NCI-H1436 treated with DMSO at 0.1 percent for 48 hours (cell line): ENCODE measurements around the gene RTN4IP1.
"Not testable (repeated sequence)": the region's sequence is repeated elsewhere in the genome, so short reads cannot be mapped to it uniquely, and the experiment has no call there.

Experiments used
- DNase-seq: peaks from one replicate; lab custom pipeline; 2025; lab: John Stamatoyannopoulos, UW

The RTN4IP1 gene

DNA sequence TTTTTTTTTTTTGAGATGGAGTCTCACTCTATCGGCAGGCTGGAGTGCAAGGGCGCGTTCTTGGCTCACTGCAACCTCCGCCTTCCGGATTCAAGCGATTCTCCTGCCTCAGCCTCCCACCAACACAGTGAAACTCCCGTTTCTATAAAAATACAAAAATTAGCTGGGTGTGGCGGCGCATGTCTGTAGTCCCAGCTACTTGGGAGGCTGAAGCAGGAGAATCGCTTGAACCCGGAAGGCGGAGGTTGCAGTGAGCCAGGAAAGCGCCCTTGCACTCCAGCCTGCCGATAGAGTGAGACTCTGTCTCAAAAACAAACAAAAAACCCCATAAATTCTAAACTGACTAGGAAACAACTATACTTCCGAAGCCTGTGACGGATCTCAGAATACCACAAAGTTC lies 1.5 kb downstream of the RTN4IP1 start:
- not testable (repeated sequence) for DNase-seq

DNA sequence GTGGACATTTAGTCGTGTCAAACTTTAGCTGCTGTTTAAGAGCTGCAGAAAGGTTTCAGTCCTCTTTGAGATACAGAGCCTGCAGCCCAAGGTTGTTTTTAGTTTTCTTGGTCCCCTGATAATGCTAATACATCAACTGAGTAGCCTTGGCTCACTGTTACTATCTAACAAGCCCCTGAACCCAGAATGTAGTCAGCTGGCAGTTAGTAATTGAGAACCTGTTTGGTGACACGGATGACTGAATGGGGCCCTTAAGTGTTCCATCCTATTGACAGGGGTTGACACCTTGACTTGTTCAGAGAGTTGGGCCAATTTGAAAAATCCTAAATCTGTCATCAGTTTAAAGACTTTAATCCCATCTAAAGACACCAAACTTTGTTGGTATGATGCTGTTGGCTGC lies 2.8 kb downstream of the RTN4IP1 start:
- no peak for DNase-seq

DNA sequence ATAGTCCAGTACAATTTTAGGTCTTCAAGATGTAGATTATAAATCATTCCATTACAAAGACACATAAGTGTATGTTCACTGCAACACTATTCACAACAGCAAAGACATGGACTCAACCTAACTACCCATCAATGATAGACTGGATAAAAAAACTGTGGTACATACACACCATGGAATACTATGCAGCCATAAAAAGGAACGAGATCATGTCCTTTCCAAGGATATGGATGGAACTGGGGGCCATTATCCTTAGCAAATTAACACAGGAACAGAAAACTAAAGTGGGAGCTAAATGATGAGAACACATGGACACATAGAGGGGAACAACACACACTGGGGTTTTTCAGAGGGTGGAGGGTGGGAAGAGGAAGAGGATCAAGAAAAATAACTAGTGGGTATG lies 6.3 kb downstream of the RTN4IP1 start:
- no peak for DNase-seq

DNA sequence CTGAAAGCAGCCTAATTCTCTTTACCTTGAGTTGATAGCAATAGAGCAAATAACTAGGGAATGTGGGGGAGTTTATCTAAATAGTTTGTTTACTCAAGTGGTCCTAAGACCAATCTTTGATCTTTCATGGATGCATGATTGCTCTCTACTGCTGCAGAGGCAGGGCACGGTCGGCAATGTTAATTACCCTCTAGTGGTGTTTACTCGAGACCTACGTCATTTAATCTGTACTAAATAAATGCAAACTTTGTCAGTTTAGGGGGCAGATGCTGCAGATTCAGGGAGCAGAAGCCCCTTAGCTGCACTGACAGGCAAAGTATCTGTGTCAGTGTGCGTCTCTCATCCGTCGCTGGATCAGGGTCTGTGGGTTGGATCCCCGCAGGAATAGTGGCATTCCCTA lies 6.9 kb downstream of the RTN4IP1 start:
- no peak for DNase-seq

DNA sequence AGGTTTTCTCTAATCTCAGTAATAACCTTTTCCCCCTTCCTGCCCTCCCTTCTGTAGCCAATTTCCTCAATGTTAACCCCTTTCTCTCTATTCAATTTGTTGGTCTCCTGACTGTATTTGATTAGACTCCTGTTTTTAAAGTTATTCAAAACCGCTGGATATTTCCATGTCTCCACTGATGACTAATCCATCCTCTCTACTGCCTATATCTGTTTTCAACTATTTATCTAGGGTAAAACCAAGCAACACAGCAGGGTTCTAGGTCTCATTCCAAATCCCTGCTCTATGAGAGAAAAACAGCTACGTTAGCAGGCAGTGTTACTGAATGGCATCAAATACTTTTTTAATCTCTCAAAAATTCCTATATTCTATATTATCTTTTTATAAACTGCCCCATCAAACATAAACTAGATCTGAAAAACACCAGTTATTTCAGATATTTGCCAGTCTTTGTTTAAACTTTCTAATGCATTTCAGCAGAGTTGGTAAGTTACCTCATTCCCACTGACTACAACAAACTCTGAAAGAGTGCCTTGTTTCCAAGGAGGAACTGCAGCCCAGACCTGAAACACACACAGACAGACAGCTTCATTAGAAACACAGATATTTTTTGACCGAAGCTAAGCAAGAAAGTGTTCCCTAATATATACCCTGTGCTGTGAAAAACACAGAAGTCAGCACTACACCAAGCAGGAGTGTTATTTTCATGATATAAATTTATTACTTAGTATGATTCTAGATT lies 8.2 kb downstream of the RTN4IP1 start:
- DNase-seq, result no peak

DNA sequence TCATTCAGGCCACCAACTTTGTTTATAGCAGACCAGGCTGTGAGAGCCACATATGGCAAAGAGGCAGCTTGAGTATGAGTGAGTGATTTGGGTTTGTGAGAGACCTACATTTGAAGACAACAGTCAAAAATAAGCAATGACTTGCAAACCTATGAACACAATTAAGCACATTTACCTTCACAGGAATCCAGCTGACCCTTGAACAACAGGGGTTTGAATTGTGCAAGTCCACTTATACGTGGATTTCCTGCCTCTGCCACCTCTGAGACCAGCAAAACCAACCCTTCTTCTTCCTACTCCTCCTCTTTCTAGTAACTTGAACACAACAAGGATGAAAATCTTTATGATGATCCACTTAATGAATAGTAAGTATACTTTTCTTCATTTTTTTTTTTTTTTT lies 10.1 kb downstream of the RTN4IP1 start:
- DNase-seq, result no peak

DNA sequence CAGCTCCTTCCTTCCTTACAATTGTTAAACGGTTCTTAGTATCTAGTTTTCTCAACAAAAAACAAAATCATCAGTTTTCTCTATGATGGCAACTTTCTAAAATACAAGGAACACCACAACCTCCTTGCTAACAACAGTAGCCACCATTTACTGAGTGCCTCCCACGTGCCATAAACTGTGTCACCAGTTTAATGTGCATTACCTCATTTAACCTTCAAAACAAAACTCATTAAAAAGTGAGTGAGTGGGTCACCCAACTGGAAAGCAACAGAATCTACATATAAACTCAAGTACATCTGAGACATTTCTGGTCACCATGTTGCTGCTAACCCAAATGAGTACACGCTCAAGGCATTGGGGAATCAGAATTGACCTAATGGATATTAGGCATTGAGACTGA lies 11.0 kb downstream of the RTN4IP1 start:
- DNase-seq, result no peak

DNA sequence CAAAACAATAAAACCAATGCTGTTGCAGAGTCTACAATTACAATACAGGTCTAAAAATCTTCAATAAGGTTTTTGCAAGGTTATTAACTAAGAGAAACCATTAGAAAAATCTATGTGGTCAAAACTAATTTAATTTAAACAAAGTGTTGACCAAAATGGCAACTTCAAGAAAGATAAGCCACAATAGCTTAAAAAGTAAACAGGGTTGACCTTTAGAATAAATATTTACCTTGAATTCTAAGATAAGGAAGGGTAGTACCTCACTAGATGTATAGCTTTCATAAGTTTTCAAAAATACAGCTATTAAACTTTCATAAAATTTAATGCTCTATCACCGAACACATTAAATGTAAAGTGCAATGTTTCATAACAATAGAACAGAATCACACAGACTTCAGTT lies 11.4 kb downstream of the RTN4IP1 start:
- no peak for DNase-seq

DNA sequence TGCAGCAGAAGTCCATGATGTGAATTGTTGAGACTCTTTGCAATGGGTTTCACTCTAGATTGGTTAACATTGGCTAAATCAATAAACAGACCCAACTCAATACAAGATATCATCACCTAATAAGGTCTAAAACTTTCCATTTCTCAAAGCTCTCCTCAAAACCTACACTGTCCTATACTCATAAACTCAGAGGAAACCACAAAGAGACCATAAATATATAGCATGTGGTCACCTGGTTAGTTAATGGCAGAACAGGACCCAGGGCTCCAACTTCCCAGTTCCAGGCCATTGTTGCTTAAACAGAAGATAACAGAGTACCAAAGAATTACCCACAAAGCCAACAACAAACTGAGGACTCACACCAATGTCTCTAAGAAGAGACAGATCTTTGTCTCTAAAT lies 12.0 kb downstream of the RTN4IP1 start:
- DNase-seq, result no peak

DNA sequence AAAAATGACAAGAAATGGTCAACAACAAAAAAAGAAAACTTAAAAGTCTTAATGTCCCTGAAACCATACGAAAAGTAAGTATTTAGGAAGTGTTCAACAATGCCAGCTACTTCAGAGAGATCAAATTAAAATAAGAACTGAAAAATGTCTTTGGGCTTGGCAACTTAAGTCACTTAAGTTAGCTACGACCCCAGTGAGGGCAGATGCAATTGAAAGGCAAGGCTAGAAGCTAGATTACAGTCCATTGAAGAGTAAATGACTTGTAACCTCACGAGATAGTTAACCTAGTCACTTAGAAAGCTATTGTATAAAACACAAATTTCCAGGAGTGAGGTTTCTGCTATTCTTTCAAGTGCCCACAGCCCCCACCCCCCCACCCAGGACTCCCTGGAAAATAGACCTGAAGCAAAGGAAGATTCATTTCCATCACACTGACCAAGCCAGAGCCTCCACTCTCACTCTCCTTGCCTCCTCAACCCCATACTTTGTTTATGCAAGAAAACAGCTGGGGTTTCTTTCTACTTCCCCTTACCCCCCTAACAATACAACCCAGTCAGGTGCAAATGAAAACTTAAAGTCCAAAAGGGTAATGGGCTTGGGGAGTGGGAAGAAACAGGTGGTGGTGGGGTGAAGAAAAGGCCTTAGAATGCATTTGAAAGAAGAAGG lies 14.6 kb downstream of the RTN4IP1 start:
- DNase-seq, result no peak

DNA sequence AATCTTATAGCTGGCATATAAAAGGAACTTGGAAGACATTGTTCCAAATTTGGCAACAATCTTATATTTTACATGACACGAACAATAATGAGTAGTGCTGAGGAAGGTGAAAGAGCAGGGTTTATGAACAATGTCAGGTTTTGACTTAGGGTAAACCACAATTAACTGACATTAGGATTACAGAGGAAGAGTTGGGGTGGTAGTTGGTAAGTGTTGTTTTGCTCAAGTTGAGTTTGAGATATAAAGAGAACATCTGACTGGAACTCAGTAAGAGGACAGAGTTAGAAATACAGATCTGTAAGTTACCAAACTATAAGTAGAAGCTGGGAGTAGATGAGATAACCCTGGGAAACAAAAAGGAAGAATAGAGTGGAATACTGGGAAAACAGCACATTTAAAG lies 15.1 kb downstream of the RTN4IP1 start:
- no peak for DNase-seq

DNA sequence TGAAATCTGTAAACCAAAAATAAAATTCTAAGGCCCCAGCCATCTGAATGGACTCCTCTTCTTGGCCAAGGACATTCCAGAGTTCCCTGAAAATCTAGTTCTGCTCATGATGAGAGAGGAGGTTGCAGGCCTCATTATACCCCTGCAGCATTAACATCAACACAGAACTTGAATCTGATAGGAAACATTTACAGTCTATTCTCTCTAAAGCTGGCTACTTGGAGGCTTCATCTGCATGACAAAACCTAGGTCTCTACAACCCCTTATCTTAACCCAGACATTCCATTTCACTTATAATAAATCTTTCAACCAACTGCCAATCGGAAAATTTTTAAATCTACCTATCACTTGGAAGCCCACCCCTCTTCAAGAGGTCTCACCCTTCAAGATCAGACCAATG lies 15.7 kb downstream of the RTN4IP1 start:
- no peak for DNase-seq

DNA sequence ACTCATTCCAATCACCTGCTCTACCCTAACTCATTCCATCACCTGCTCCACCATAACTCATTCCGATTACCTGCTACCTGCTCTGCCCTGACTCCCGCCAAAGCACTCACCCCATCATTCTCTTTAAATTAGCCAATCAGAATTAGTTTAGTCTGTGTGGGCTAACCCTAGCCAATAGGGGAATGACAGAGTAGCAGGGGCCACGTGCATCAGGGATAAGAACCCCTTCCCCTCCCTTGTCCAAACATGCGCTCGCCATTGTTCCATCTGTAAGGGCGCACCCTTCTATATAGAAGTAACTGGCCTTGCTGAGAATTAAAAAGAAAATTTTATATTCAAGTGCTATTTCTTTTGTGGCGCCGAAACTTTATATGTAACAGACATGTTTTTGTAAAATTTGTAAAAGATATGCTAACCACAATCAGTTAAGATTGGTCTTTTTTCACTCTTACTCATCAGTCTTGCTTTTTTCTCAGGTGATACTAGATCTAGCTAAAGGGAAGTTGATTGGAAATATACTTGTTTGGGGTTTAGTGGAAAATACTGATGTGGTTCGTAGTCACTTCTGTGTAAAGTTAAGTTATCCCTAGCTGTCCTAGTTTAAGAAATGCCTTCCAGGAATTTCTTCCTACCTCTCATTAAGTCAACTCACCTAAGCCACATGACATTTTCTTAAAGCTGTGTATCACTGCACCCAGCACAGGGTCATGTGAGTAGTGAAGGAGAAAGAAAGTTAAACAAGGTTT lies 16.5 kb downstream of the RTN4IP1 start:
- DNase-seq, result no peak

DNA sequence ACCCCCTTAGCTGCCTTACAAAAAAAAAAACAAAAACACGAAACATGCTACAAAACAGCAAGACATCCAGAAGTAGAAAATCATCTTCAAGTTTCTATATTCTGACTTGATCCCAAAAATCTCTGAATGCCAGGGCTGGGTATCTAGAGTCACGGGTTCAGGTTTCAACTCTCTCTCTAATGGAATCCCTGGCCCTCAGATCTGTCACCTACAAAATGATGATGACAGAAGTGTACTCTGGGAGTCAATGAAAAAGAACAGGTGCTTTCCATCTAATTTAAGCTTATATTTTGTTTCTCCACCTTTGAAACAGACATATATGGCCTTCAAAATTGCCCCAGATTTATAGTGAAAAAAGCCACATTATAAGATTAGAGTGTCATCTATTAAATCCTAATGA lies 18.3 kb downstream of the RTN4IP1 start:
- no peak for DNase-seq

DNA sequence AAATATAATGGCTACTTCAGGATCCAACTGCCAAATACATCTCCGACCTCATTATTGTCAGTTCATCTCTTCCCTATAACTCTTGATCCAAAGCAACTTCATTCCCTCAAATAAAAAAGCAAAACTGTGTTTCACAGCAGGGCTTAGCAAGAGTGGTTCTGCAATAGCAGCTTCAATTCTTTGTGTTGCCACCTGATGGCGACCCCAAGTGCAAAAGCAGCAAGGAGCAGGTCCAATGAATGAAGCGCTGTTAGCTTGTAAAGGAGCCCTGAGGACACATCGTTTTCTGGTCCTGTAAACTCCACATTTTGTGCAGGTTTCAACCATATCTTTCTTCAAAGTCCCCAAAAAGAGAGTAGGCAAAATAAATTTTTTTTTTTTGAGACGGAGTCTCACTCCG lies 19.6 kb downstream of the RTN4IP1 start:
- DNase-seq, result no peak

DNA sequence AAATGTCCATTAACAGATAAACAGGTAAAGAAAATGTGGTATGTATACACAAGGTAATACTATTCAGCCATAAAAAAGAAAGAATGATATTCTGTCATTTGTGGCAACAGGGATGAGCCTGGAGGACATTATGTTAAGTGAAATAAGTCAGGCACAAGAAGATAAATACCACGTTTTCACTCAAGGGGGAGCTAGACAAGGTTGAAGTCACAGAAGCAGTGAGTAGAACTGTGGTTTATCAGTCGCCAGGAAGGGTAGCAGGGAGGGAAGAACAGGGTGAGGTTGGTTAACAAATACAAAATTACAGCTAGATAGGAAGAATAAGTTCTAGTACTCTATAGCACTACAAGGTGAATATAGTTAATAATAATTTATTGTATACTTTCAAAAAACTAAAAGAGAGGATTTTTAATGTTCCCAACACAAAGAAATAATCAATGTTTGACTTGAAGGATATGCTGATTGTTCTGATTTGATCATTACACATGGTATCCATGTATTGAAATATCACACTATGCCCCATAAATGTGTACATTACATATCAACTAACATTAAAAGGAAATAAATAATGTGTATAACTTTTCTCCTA lies 21.1 kb downstream of the RTN4IP1 start:
- peak; percentile 27 for DNase-seq

DNA sequence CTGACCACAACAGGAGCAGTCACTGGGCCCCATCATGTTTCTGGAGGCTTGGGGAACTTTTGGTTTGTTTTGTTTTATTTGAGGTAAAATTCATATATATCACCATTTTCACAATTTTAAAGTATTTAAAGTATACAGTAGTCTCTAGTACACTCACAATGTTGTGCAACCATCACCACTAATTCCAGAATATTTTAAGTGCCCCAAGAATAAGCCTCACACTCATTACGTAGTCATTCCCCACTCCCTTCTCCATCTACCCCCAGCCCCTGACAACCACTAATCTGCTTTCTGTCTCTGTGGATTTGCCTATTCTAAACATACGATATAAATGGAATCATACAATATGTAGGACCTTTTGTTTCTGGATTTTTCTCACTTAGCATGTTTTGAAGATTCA lies 29.0 kb downstream of the RTN4IP1 start:
- DNase-seq, result no peak

DNA sequence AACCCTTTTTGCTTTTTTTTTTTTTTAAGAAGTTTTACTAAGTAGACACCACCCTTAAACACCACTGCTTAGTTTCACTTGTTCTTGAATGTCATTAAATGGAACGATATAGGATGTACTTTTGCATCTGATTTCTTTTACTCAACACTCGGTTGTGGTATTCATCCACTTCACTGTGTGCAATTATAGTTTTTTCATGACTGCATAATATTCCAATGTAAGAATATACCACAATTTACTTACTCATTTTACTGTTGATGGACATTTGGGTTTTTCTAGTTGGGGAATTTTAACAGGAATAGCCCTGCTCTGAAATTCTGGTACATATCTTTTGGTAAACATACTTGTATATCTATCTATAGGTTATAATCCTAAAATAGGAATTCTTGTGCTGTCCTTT lies 29.9 kb downstream of the RTN4IP1 start:
- DNase-seq, result no peak

DNA sequence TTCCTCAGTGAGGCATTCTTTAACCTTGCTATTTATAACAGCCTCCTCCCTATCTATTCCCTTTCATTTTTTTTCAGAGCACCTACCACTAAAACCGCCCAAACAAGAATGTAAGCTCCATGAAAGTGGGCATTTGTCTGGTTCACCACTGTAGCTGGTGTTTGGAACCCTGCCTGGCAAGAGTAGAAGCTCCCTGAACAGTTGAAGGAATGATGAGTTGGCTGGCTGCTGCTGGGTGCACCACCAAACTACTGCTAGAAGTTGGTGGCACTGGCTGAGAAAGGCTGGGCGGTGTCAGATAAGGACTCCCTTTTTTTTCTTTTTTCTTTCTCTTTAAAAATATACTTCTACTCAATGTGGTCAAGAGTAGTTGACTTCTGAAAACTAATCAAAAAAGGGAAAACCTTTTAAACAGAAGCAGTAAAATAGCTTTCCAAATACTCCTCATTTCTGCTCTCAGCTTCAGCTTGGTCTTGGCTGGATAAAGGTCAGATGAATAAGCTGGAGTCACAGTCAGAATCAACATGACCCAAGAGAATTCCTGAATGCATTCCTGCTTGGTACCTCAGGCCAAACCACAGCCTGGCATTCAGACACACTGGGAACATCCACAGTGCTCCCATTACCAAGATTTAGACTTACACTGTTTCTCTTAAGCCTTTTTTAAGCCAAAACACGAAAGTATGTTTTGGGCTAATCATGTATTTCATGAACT lies 38.0 kb downstream of the RTN4IP1 start:
- DNase-seq, result no peak

DNA sequence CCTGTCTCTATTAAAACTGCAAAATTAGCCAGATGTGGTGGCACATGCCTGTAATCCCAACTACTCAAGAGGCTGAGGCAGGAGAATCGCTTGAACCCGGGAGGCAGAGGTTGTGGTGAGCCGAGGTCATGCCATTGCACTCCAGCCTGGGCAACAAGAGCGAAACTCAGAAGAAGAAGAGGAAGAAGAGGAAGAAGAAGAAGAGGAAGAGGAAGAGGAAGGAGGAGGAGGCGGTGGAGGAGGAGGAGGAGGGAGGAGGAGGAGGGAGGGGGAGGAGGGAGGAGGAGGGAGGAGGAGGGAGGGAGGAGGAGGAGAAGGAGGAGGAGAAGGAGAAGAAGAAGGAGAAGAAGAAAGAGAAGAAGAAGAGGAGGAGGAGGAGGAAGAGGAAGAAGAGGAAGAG lies 40.4 kb downstream of the RTN4IP1 start:
- DNase-seq, result not testable (repeated sequence)

DNA sequence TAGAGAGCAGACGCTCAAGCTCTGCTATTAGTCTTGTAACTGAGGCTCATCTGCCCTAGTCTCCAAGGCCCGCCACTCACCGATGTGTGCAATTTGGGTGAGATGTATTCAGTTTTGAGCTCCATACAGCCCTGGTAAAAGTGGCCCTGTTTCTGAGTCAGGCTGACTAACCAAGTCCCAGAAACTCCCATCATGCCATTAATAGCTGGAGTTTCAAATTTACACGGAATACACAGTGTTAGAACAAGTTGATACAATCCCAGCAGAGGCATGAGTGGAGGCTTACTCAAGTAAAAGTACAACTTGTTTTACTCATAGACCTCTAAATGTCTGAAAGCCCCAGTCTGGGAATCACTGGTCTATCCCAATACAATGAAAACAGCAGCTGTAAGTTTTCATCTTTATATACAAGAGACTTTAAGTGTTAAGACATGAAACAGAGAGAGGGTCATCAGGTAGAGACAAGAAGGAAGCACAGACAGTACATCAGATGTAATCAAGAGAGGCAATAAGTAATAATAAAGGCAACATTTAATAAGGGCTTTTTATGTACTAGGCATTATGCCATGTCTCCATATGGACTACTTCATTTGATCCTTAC lies 42.4 kb downstream of the RTN4IP1 start:
- no peak for DNase-seq

DNA sequence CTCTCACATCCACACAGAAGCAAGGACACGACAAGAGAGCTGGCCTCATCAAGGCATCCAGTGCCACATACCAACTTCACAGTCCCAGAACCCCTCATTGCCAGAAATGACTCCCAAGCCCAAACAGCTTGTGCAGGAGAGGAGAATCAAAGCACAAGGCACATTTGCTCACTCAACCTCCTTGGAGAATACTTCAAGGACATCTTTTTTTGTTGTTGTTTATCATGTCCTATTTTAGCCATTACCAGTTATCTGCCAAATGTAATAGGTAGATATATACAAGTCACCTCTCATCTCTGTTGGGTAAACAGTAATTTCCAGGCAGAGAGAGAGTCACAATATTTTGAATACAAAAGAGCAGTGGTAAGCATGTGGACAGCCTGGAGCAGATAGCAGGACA lies 47.8 kb downstream of the RTN4IP1 start:
- no peak for DNase-seq
